GM18505 (cell line): Measurements from ENCODE around the gene AVPR2.

Source experiments
- ATAC-seq: cut with Tn5 transposase; IDR thresholded peaks from one replicate; pipeline ENCODE4 v1.9.1; 2021; ENCODE audit not compliant: unreplicated experiment
- POLR2A ChIP-seq: IDR thresholded peaks from 4 replicates; pipeline ENCODE4 v1.6.1; 2011; ENCODE audit warnings: borderline replicate concordance; ENCODE audit not compliant: insufficient read depth, insufficient read length; ENCODE audit errors: extremely low read depth

The AVPR2 gene

DNA sequence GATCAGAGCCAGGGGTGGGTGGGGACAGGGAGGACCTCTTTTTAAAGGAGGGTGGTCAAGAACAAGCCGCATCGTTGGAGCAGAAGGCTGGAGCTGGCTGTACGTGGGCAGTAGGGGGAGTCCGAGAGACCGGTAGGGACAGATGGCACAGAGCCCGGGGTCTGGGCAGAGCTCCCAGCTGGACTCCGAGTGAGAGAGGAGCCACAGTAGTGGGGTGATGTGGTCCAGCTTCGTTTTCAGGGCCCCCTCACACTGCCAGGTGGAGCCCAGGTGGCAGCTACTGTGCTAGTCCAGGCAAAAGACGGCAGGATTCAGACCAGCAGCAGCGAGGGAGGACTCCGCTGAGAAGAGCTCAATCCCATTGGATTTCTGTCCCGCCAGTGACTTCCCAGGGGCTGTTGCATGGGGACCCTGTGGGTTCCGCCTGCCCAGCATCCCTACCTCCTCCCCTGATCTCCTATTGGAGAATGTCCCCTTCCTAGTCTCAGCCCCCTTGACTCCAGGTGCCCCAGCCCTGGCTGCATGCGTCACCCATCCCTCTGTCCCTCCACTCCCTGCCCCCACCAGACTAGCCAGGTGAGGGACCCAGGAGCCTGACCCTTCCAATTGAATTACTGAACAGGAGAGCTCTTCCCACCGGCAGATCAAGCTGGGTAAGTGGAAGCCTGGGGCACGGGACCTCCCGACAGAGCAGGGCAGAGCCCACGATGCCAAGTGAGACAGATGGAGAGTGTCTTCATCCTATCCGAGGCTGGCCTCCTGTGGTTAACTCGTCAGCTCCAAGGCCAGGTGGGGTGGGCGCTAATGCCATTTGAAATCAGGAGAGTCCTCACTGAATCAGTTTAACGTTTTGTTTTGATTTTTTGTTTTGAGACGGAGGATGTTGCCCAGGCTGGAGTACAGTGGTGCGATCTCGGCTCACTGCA, 18.7 kb downstream of the AVPR2 start:
- ATAC-seq = no peak
- no peak for TF ChIP-seq POLR2A

- no peak for TF ChIP-seq POLR2A
- ATAC-seq = no peak
These were observed 19.8 kb downstream of the AVPR2 start for GRCh38 chrX:153924149-153924861.

DNA sequence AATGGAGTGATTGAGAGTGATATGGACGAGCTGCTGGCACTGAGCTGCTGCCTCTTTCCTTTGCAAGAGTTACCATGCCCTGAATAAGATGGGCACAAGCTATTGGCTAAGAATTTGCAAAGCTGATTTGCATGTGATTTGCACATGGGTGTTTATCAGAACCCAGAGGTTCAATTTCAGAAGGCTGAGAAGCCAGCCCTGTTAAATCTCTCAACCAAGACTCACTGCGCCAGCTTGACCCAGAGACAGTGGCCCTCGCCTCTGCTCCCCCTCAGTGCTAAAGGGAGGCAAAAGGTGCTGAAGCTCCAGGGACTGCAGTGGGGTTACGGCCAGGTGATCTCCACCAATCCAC, 20.9 kb downstream of the AVPR2 start:
- no peak for ATAC-seq
- peak; percentile 98 for TF ChIP-seq POLR2A

- peak; percentile 15 for TF ChIP-seq POLR2A
- ATAC-seq = no peak
These were observed 21.5 kb downstream of the AVPR2 start, which contains the start of gene ARHGAP4 for GRCh38 chrX:153925739-153926551. ARHGAP4 (minus strand) TSS chrX:153926264; CDS start chrX:153926202, 62 bp downstream.

DNA sequence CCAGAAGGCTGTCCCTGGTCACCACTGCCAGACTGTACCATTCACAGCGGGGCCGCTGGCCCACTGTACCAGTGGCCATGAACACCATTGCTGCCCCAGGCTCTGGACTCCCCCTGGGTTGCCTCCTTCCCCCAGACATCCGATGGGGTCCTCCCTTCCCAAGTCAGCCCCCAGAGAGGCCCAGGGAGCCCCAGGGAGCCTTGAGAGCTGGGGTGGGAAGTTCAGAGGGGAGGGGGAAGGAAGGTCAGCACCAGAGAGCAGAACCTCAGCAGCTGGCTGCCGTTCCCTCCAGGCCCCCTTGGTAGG, 22.0 kb downstream of the AVPR2 start:
- peak; percentile 63 for TF ChIP-seq POLR2A
- no peak for ATAC-seq

GRCh38 chrX:153926858-153927671, 22.6 kb downstream of the AVPR2 start:
- no peak for TF ChIP-seq POLR2A
- ATAC-seq = peak; percentile 34

DNA sequence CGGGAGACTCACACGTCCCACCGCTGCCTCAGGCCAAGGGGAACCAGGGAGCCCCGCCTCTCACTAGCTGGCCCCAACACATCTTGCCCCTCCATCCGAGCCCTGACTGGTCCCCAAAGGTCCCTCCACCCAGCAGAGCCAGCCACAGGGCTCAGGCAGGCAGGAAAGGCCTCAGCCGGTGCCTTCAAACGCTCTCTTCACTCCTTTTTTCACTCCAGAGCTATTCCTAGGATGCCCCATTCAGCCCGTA, 23.1 kb downstream of the AVPR2 start:
- TF ChIP-seq POLR2A = no peak
- ATAC-seq = no peak

DNA sequence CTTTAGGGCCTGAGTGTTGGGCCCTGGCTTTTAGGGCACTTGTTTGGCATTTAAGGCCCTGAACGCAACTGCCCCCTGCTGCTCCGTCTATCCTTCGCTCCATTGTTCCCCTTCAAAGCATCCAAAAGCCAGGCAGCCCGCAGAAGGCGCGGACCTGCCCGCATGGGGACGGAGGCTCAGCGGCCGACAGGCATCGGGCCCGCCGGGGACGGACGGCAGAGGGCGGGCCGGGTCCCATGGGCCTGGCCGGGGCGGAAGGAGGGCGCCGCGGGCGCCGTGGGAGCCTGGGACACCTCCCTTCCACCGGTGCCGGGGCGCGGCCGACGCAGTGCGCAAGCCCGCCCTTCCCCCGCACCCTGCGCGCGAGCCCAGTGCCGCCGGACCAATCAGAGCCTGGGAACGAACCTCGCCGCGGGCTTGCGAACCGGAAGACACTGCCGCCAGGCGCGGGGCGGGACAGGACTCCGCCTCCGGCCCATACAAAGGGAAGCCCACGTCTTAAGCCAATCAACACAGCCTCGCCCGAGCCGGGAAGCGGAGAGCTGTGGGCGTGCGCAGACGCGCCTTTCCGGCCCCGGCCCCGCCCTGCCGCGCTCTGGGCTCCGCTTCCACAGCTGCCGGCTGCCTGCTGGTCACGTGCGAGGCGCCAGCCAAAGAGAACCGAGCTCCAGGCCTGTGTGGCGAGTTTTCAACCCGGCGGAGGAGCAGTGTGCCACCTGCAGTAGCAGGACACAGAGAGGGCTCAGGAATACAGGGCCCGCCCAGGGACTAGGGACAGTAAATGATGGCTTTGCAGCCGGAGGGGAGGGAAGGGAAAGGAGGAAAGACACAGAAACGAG, 23.7 kb downstream of the AVPR2 start:
- peak; percentile 81 for ATAC-seq
- peak; percentile 68 for TF ChIP-seq POLR2A

GRCh38 chrX:153928846-153929245, 24.4 kb downstream of the AVPR2 start:
- TF ChIP-seq POLR2A = no peak
- no peak for ATAC-seq

- no peak for TF ChIP-seq POLR2A
- ATAC-seq = no peak
These were observed 25.1 kb downstream of the AVPR2 start for GRCh38 chrX:153929576-153929975.

GRCh38 chrX:153930011-153930910, 25.8 kb downstream of the AVPR2 start:
- no peak for ATAC-seq
- TF ChIP-seq POLR2A = no peak

DNA sequence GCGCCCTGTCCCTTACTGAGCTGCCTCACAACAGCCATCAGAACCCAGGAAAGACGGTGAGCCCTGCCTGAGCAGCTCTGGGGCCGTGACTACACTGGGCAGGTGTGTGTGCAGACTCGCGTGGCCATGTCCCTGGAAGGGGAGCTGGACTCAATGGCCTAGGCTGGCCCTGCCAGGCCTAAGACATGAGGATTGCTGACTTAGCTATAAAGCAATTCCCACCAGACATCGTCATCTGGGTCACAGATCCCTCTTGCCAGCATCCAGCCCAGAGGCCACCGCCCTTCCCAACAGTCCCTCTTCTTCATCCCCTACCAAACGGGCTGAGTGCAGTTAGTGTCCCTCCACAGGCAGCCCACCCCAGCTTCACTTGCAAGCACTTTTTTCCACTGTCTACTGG, 26.7 kb downstream of the AVPR2 start:
- ATAC-seq = no peak
- TF ChIP-seq POLR2A = no peak

DNA sequence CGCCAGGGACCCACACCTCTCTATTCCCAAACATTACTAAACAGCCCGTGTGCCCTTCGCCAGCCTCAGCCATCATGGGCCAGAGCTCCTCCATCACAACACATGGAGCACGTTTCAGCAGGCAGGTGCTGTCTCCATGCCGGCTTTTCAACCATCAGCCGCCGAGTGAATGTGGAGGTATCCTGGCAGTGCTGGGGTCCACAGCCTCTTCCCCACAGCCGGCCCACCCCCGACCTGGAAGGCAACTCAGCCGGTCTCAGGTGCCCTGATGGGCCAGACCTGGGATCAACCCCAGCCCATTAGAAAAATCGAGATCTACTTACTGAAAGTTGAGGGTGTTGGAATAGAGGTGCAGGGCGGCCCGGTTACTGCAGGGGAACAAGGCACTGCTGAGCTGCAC, 27.3 kb downstream of the AVPR2 start:
- no peak for ATAC-seq
- TF ChIP-seq POLR2A = no peak
